Anterior cingulate cortex (tissue), 58 donors: ENCODE measurements around the gene CADM1.

Experiments
- DNase-seq, 58 donors: peaks; one replicate each; lab custom pipeline; 2025; lab: John Stamatoyannopoulos, UW

The CADM1 gene

DNA sequence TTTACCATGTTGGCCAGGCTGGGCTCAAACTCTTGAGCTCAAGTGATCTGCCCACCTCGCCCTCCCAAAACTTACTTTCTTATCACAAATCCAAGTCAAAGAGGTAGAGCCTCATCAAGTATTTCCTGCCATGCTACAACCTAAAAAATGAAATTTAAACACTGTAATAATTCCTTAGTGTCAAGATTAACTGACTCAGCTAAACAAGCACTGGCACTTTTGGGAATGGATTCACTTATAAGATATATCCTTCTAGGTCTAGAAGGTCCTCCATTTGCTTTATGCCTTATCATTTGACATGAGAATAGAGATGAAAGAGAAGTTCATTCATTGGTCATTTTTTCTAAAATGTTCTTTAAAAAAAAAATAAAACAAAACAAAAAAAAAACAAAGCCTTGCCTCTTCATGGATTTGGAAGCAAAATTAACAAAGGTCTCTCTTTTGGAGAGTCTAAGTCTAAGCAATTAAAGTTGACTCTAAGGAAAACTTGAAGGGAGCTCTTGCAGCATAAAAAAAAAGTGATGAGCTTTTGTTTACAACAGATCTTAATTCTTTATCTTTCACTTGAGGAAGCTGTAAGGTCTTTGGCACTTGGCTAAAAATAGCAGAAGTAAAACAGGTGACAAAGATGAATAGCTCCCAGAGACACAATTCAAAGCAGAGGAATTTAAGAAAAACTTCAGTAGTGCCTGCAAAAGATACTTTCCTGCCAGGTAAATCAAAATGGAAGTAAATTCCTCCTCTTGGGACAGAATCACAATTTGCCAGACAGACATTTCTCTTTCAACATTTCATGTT, 50.3 kb downstream of the CADM1 start:
- no peak for DNase-seq

DNA sequence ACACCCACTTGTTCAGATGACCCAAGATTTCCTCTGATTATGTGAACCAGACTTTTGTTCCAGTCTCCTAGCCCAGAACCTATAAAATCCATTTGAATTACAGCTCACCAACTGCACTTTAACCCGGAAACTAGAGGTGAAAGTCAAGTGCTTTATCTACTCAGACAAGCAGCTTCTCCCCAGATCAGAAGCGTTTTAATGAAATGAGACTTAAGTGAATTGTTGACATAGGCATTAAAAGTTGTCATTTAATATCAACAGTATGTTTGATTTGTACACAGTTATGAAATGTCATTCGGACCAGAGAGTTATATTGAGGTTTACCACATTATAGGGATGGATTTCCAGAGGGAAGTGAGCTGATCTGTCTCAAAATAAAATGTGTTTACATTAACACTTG, 52.0 kb downstream of the CADM1 start:
- DNase-seq = no peak

DNA sequence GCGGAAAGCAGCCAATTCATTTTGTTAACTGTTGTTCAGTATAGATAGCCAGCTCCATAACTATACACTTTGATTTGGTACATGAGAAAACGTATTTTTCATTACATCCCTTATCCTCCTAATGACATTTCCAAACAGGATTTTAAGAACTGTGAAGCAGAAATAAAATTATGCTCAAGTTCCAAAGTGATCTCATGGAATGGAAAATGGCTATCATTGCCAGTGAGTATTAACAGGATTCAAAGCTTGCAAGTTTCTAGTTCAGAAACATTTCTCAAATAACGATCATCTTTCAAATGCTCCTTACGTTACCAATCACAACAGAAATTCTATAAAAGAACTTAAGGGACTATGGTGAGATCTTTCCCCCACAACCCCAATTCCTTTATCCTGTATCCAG, 53.7 kb downstream of the CADM1 start:
- DNase-seq = no peak

DNA sequence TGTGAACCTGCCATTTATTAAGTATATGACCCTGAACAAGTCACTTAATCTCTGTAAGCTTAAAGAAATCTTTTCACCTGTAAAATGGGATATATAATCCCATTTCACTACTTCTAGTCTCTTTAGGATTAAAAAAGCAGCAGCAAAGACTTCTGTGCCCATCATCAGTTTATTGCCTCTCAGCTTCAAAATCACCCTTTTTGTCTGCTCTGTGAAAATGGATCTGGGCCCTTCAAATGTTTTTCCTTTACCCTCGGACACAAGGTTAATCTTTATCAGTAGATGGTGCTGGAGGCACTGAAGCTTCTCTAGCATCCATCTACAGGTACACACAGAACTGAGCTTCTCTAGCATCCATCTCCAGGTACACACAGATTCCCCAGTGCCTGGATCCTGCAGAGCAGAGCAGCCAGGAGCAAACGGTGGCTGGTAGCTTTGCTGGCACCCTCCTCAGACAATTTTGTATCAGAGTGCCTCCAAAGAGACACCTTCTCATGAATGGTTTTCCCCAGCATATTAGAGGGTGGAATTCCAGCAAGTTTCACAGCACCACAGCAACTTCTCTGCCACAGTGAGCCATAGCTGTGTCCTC, 56.8 kb downstream of the CADM1 start:
- no peak for DNase-seq

DNA sequence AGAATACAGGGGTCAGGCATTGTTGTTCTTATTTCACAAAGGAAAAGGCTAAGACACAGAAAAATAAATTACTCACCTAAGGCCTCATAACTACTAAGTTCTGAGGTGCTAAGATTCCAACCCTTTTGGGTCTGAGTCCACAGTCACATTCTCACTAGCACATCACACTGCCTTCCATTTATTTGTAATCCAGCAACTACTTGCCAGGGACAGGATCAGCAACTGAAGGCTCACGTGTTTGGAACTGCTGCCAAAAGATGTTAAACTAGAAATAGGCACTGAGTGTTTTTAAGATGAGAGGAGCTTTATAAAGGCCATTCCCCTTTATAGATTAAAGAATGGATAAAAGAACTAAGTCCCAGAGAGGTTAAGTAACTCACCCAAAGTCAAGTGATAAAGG, 58.0 kb downstream of the CADM1 start:
- DNase-seq = no peak

DNA sequence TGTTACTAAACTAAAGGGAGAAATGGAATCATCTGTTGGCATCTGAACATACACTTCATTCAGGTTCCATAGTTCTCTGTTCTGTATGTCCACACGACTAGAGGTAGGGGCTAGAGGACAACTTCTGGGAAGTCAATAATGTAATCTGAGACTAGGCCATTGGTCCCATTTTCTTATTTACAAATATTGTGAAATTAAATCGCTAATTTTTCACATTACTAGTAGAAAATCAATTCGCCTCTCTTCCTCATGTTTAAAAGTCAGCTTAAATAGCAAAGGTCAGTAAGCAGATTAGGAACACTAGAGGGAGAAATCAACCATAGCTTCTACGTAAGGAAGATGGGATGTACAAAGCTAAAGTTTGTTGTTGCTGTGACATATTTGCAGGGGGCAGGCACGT, 59.7 kb downstream of the CADM1 start:
- no peak for DNase-seq

DNA sequence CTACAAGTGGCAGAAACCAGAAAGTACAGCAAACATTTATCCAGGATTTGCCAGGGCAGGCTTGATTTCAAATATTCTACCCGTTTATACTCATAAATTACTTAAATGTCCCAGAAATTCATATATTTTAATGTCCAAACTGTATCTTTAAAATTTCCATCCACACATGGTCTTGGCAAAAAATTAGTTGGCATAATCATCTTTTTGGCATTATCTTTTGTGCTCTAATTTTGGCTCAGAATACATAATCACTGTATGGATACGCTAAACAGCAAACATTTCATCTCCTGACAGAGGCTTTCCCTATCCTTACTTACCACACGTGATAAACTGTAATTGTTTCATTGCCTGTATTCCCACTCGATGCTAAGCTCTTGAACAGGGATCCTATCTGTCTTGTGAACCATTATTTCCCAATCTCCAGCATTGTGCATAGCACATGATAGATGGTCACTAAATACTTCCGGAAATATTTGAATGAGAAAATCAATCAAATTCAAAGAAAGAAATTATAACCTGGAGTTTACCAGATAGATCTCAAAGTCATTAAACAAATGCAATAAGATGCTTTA, 64.2 kb downstream of the CADM1 start:
- DNase-seq = no peak

DNA sequence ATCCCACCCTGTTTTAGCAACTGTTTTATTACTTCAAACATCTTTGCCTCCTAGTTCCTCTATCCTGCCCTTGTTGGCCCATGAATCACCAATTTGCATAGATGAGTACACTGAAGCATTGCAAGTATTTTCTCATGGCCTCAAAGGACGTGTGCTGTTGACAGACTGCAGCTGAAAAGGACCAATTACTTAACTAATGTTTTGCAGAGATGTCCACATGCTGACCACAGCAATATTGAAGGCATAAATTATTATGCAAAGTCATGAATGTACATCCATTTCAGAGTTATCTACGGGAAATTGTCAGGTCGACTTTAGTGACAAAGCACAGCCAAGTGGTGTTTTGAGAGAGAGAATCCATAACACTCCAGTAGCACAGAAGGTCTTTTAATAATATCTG, 64.8 kb downstream of the CADM1 start:
- no peak for DNase-seq

DNA sequence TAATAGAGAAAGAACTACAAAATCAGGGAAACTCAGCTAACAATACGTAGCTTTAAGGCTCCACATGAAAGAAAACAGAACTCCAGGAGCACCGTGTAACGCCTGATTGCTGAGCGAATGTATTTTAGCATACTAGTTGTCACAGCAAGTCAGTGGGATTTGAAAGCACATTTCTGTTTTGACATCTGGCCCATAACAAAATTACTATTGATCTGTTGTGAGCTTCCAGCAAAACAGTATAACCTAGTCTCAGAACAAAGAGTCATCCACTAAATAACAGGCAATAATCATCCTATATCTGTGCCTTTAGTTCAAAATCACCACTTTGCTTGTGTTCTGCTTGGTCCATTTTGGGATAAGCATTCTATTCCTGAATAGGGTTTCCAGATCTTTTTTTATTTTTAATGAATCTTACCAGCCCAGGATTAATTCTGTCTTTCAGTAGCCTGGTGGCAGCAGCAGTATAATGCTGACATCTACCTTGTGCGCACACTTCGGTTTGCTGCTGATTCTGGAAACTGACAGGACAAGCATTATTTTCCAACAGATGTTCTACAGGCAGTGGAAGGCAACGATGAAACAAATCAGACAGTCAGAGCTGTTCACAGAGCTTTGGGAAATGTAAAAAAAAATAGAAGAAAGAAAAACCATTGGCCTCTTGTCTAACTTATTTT, 66.2 kb downstream of the CADM1 start:
- peak in 6 of 58 donors; percentile 3 to 18 (median 6) for DNase-seq

DNA sequence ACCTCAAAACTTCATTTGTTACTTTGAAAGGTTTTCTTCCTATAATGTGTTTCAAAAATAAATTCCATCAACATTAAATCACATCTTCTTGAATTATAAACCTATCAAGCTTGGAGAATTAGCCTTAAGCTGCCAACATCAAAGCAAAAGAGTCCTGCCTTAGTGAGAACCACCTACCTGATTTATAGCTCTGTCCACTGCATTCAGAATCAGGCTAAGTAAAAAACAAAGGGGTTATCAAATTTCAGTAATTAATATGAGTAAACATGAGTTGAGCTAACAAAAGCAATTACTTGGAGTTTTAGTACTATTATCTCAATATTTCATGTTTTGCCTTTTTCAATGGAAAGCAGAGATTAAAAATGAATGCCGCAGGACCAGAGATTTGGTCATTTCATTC, 73.9 kb downstream of the CADM1 start:
- no peak for DNase-seq

DNA sequence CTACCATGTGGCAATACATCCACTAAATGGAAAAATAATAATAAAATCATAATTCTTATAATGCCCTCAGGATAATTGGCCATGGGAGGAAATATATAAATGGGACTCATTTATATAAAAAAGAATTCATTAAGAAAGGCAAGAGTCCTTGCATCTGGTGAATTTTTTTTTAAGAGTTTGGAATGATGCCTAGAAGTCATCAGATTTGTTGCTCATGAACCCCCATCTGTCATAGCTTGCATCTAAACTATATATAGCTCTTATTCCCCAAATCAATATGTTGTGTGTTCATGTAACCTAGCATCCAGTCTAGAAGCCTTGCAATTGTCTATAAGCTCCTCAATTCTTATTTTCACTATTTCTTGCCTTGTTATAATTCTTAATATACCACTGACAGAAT, 75.9 kb downstream of the CADM1 start:
- no peak for DNase-seq

DNA sequence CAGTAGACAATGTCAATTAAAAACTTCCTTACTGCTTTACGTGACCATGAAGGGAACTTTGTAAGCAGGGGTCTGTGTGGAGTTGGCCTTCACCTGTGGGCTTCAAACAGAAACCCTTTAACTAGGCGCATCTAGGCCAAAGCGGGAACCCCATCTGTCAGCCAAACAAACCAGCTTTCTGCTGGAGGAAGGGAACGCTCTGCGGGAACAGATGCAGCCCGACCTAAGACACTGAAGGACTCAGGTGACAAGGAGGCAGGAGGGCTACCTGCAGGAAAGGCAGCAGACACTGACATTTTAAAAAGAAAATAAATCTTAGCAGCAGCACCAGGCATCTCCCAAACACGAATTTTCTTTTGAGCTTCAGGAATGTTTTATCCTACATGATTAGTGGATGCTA, 78.4 kb downstream of the CADM1 start:
- DNase-seq = no peak

DNA sequence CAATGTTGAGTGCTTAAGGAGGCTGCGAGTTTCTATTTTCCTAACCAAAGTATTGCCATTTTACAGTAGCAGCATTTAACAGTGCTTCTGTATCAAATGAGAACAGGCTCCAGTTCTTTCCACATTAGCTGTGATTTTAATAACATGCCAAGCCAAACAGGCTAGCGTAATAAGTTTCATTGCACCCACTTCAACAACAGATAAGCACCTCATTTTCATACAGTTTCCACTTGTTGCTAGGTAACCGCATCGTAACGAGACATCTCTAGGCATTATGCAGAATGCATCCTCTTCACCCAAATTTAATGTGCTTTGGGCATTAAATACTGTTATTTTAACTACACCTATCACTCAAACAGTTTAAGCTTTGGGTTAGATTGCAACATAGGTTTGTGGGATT, 79.0 kb downstream of the CADM1 start:
- no peak for DNase-seq

DNA sequence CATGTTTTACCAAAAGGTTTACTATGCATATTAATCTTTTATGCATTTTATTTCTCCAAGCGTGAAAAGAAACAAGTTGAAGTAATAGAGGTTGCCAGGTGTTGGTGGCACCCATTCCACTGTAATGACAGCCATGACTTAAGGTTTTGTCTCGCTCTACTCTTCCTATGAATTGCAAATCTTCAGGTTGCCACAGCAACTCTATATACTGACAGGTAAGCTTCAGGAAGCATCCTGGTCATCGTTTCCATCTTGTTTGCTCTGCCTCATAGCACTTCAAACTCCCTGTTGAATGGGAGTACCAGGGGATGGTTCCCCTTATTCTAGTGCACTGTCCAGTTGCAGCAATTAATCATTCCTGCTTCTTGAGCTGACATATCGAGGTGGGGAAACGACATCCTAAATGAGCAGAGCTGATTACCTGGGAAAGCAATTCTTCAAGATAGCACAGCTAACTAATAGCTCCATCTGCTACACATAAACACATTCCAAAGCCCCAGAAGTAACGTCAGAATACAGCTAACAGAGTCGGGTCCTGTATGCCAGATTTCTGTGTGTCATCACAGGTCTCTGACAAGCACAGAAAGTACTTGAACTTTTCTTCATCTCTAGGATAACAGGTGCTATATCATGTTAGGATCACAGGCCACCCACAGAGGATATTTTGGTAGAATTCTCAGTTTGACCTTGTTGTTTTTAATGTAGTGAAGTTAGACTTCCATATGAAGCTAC, 80.3 kb downstream of the CADM1 start:
- DNase-seq = no peak

DNA sequence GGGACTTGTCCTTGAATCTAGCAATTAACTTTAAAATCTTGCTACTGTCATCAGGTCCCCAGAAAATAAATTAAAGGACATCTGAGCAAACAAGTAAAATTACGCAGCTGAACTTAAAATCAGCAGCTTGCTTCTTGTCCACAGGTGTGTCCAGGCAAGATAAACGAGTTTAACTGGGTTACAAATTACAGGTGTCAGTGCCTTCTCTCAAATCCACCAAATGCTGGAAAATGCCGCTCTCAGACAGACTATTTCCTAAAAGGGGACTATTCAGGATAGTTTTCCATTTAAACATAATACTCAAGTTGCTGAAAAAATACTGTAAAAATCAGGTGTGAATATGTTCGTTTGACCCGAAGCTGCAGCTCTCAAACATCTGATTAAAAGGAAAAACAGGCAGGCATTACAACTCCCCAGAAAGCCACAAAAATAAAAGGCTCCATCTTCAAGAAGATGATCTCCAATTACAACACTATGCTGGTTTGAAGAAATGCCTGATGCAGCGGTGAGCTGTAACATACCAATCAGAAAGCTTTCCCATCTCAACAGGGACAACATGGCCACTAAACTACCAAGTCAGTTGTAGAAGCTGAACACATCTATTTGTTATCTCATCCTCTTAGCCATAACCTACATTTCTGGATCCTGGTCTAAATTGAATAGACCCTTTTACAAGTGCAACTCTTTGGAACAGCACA, 82.1 kb downstream of the CADM1 start:
- DNase-seq = no peak

DNA sequence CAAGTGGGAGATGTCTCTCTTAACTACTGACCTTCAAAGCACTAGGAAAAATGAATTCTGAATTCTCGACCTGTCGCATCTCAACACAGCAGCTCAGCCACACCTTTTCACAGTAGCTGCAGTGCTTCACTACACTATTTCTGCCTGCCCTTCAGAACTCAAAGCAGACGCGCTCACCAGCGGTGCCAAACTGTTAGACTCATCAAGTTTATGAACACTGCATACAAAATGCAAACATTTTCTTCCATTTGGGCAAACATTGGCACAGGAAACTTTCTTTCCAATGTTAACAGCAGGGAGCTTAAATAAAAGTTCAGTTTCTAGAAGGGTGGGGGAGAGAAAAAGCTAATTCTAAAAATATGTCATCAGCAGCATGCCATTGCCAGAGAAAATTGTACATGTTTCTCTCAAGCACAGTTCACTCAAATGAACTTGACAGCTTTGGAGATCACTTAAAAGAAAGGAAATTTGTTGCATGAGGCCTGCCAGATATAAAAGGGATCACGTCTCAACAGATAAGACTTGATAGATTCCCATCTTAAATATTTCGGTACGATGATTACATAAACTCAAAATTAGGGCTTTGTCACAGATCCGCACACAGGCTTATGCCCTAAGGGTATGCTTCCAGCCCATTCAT, 82.7 kb downstream of the CADM1 start:
- peak in 2 of 58 donors; percentile 7 to 18 for DNase-seq

DNA sequence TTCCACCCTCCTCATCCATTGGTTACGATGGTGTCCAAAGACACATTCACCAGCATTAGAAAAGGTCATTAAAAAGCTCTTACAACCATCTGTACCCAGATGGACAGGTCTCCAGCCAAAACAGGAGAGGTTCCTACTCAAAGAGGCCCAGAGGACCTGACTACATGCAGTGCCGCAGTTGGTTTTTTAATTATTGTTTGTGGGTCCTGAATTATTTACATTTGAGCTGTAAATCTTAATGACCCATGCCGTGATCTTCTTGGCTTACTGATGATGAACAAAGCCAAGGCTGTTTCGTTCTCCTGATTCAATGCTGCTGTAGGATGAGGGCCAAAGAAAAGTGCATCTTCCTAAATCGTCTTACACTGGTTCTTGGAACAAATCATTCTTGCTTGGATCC, 83.7 kb downstream of the CADM1 start:
- no peak for DNase-seq

DNA sequence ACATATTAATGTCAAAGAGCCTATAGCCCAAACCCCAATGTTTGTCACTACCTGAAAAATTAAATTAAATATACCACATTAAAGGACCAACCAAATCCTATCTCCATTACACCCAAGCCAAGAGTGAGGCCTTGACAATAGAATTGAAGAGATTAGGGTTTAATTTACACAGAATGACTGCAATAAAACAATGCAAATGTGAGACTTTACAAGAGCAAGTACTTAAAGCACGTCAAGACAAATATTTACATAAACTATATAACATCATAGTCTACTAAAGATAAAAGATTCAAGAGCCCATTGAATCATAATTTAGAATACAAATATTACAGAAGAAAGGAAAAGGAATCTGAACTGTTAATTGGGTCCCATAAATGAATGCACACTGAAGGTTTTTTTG, 85.6 kb downstream of the CADM1 start:
- no peak for DNase-seq

DNA sequence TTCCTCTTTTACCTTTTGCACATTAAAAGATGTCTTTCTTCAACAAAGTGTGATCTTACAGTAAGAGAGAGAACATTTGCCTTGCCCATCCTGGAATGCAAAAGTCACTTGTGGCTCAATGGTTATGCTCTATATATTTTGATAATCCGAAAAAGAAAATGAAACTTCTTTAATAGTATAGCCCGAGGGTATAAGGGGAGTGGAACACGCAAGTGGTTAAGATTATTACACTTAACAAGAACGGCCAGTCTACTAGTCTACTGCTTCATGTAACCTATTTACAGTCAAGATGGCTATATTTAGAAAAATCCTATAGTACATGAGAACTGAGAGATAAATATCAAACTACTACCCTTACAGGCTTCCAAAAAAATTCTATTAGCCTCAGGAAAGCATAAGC, 86.1 kb downstream of the CADM1 start:
- DNase-seq = no peak

DNA sequence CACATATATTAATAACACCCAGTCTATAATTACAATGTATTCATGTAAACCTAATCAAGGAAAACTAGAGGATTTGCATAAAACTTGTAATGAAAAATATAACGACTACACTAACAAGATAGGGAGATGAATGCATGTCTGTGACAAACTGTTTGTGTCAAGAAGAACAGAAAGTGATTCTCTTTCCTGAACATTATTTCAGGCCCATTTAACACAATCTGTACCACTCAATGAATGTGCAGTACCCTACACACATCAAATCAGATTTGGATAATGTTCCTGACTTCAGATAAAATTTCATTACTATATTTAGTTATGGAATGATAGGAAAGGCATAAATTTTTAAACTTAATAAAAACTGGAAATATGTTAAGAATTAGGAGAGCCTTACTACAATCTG, 93.1 kb downstream of the CADM1 start:
- DNase-seq = no peak
